Breast epithelium (tissue), 3 donors: ENCODE data around the gene NBAS.

Experiments used
- CTCF ChIP-seq, 3 donors: fragments of 450-650 bp; IDR thresholded peaks; one replicate each; pipeline ENCODE4 v1.5.1; 2016 to 2017; ENCODE audit warnings: antibody characterized with exemption in 3 of 3, mild to moderate bottlenecking in 3 of 3, moderate library complexity in 3 of 3
- POLR2A ChIP-seq: fragments of 450-650 bp; IDR thresholded peaks from one replicate; pipeline ENCODE4 v1.6.1; 2016; ENCODE audit warnings: antibody characterized with exemption, mild to moderate bottlenecking, moderate library complexity
- POLR2AphosphoS5 ChIP-seq, 3 donors: sonication (generic); formaldehyde crosslinking; IDR thresholded peaks; one replicate each; pipeline ENCODE4 v1.6.1; 2017; ENCODE audit warnings: antibody characterized with exemption in 3 of 3

- TF ChIP-seq CTCF (IDR thresholded peaks at IDR 0.05) (no peak), POLR2A (no peak), POLR2AphosphoS5 (IDR thresholded peaks at IDR 0.05) (no peak)
Observed at GRCh38 chr2:15457868-15458267, 103.3 kb downstream of the NBAS start.
